PC-3 (cell line): ENCODE measurements around the gene AUTS2. TPM values are rescaled to one million over a fixed set of nuclear protein-coding genes. Genes with fewer than 3 reads are reported as not detected.

ENCODE experiments used
- ATAC-seq: fragments of 200-7000 bp; cut with Tn5 transposase; 2 replicates; pipeline ENCODE4 v1.9.1; 2020; ENCODE audit warnings: mild to moderate bottlenecking, moderate library complexity
- BruUV-seq: library from RNA; stranded (reverse); fragments of 400-500 nt; replicated peaks from 2 replicates; lab custom pipeline; 2021; lab: Mats Ljungman, UMichigan
- CTCF ChIA-PET: fragments of 300-600 bp; sonication (Branson Sonifier 250); formaldehyde crosslinking; loops from one replicate; lab custom pipeline; 2022; ENCODE audit warnings: antibody characterized with exemption; lab: Charles Lee
- POLR2A ChIA-PET: fragments of 300-600 bp; sonication (Branson Sonifier 250); formaldehyde crosslinking; loops from one replicate; lab custom pipeline; 2022; ENCODE audit warnings: antibody characterized with exemption; ENCODE audit not compliant: unreplicated experiment; lab: Charles Lee
- DNase-seq: peaks from one replicate; pipeline ENCODE4 v3.0.0-alpha.2; 2015
- H2AFZ ChIP-seq: fragments of 300-600 bp; sonication (generic); 2 replicates; pipeline ENCODE4 v1.6.0; 2016; ENCODE audit warnings: antibody characterized with exemption, low read length
- H3F3A ChIP-seq: fragments of 300-600 bp; sonication (generic); one replicate; pipeline ENCODE4 v1.6.0; 2017; ENCODE audit warnings: antibody characterized with exemption, low read length, control low read depth, mild to moderate bottlenecking; ENCODE audit not compliant: unreplicated experiment
- H3K27ac ChIP-seq: fragments of 300-600 bp; sonication (generic); 2 replicates; pipeline ENCODE4 v1.5.1; 2016; ENCODE audit warnings: mild to moderate bottlenecking, low read length
- H3K27me3 ChIP-seq: fragments of 300-600 bp; sonication (generic); 2 replicates; pipeline ENCODE4 v1.6.1; 2016; ENCODE audit warnings: low read length, mixed read lengths
- H3K36me3 ChIP-seq: fragments of 300-600 bp; sonication (generic); 2 replicates; pipeline ENCODE4 v1.6.1; 2016; ENCODE audit warnings: low read depth, mixed run types, low read length, mixed read lengths
- H3K4me1 ChIP-seq: fragments of 300-600 bp; sonication (generic); 2 replicates; pipeline ENCODE4 v1.5.1; 2016; ENCODE audit warnings: low read length; ENCODE audit not compliant: insufficient read depth
- H3K4me2 ChIP-seq: fragments of 300-600 bp; sonication (generic); 2 replicates; pipeline ENCODE4 v1.6.0; 2016; ENCODE audit warnings: low read length
- H3K4me3 ChIP-seq: fragments of 300-600 bp; sonication (generic); 2 replicates; pipeline ENCODE4 v1.5.1; 2016; ENCODE audit warnings: mild to moderate bottlenecking, low read length, mixed read lengths
- H3K79me2 ChIP-seq: fragments of 300-600 bp; sonication (generic); 2 replicates; pipeline ENCODE4 v1.6.1; 2017; ENCODE audit warnings: low read length, mixed read lengths
- H3K9ac ChIP-seq: fragments of 300-600 bp; sonication (generic); 2 replicates; pipeline ENCODE4 v1.6.0; 2016; ENCODE audit warnings: mild to moderate bottlenecking, low read length
- H3K9me2 ChIP-seq: fragments of 300-600 bp; sonication (generic); replicated peaks from 2 replicates; pipeline ENCODE4 v1.6.1; 2016; ENCODE audit warnings: mixed run types, low read length, mixed read lengths
- H3K9me3 ChIP-seq: fragments of 300-600 bp; sonication (generic); 2 replicates; pipeline ENCODE4 v1.6.1; 2016; ENCODE audit warnings: low read length, mixed read lengths
- H4K20me1 ChIP-seq: fragments of 300-600 bp; sonication (generic); 2 replicates; pipeline ENCODE4 v1.6.1; 2016; ENCODE audit warnings: low read length, mixed read lengths
- EZH2 ChIP-seq: fragments of 300-600 bp; sonication (generic); IDR thresholded peaks from one replicate; pipeline ENCODE4 v1.6.1; 2017; ENCODE audit warnings: antibody characterized with exemption, mild to moderate bottlenecking, low read length; ENCODE audit not compliant: unreplicated experiment
- EZH2phosphoT487 ChIP-seq: fragments of 300-600 bp; sonication (generic); IDR thresholded peaks from 2 replicates; pipeline ENCODE4 v1.6.1; 2018; ENCODE audit warnings: mild to moderate bottlenecking, antibody characterized with exemption, low read length, borderline replicate concordance
- intact Hi-C: fragments of 100-400 bp; cut with micrococcal nuclease; formaldehyde crosslinking; loops from 2 replicates; pipeline ENCODE4 v1.9.0; 2023
- total RNA-seq: library from RNA; depleted of rRNA; stranded (reverse); fragments of >200 nt; gene quantifications from 2 replicates; pipeline ENCODE4 v1.2.3, GENCODE V29; 2014
- TF ChIP-seq, protein P1 (sequence below): fragments of 300-600 bp; sonication (generic); conservative IDR thresholded peaks from 2 replicates; pipeline ENCODE4 v1.5.1; 2017; ENCODE audit warnings: antibody characterized with exemption, low read depth, mild to moderate bottlenecking, low read length

AUTS2 gene
- total RNA-seq, 1 experiment from 2014 or later: not detected

- H3K79me2 ChIP-seq: no peaks in the 10 kb centered on the region
- H3K4me3 ChIP-seq: no peak overlapping the region
- H3K27me3 ChIP-seq: no peaks in the 10 kb centered on the region
- ATAC-seq (no peak), DNase-seq (no peak)
- BruUV-seq: no TSS peak
- intact Hi-C loops: no loop called here
- POLR2A ChIA-PET: no interaction called here
- no peak overlapping the region for H3K4me2 ChIP-seq
- no peak overlapping the region for H3K27ac ChIP-seq
- no peak overlapping the region for H2AFZ ChIP-seq
- H3K36me3 ChIP-seq: no peaks in the 10 kb centered on the region
- TF ChIP-seq EZH2phosphoT487 (no peak), EZH2 (no peak)
- TF ChIP-seq, protein P1, sequence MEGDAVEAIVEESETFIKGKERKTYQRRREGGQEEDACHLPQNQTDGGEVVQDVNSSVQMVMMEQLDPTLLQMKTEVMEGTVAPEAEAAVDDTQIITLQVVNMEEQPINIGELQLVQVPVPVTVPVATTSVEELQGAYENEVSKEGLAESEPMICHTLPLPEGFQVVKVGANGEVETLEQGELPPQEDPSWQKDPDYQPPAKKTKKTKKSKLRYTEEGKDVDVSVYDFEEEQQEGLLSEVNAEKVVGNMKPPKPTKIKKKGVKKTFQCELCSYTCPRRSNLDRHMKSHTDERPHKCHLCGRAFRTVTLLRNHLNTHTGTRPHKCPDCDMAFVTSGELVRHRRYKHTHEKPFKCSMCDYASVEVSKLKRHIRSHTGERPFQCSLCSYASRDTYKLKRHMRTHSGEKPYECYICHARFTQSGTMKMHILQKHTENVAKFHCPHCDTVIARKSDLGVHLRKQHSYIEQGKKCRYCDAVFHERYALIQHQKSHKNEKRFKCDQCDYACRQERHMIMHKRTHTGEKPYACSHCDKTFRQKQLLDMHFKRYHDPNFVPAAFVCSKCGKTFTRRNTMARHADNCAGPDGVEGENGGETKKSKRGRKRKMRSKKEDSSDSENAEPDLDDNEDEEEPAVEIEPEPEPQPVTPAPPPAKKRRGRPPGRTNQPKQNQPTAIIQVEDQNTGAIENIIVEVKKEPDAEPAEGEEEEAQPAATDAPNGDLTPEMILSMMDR: no peak
- 0 out of 2 replicates have a peak, but pooled peaks cover 6% of the 10 kb centered on the region for H3K9me3 ChIP-seq
- no peaks in the 10 kb centered on the region for H3F3A ChIP-seq
- CTCF ChIA-PET: no interaction called here
- no peaks in the 10 kb centered on the region for H3K4me1 ChIP-seq
- no peak overlapping the region for H3K9ac ChIP-seq
- H4K20me1 ChIP-seq: no peaks in the 10 kb centered on the region
- no peaks in the 10 kb centered on the region for H3K9me2 ChIP-seq
These were observed 1154.5 kb downstream of the AUTS2 start for GRCh38 chr7:70752794-70753241.

DNA sequence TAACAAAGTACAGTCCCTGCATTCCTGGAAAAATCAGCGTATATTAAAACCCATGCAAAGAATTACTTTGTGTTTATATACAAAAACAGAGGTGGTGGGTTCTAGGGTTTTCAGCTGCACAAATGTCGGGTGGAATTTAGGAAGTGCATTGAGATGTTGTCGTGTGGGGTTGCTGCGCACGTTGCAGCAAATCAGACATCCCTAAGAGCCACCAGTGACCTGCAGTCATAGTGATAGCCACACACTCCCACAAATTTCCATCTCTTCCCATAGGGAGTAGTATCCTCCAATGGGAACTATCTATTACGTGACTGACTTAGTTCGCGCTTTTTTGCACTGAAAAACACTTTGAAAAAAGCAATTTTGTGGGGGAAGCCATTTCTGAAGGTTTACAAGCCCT is 1158.5 kb downstream of the AUTS2 start:
- H3K9ac ChIP-seq: no peak overlapping the region
- no peaks in the 10 kb centered on the region for H3K79me2 ChIP-seq
- BruUV-seq: no TSS peak
- H3F3A ChIP-seq: no peaks in the 10 kb centered on the region
- H3K4me2 ChIP-seq: no peak overlapping the region
- H3K9me3 ChIP-seq: 0 out of 2 replicates have a peak, but pooled peaks cover 6% of the 10 kb centered on the region
- no peak overlapping the region for H3K27ac ChIP-seq
- DNase-seq (no peak), ATAC-seq (no peak)
- no peaks in the 10 kb centered on the region for H3K4me1 ChIP-seq
- ChIA-PET POLR2A (no interaction called here), CTCF (no interaction called here)
- intact Hi-C loops: no loop called here
- no peaks in the 10 kb centered on the region for H3K36me3 ChIP-seq
- H4K20me1 ChIP-seq: no peaks in the 10 kb centered on the region
- H3K27me3 ChIP-seq: no peaks in the 10 kb centered on the region
- no peaks in the 10 kb centered on the region for H3K9me2 ChIP-seq
- H2AFZ ChIP-seq: no peak overlapping the region
- TF ChIP-seq, protein P1: no peak
- TF ChIP-seq EZH2 (no peak), EZH2phosphoT487 (no peak)
- no peak overlapping the region for H3K4me3 ChIP-seq

DNA sequence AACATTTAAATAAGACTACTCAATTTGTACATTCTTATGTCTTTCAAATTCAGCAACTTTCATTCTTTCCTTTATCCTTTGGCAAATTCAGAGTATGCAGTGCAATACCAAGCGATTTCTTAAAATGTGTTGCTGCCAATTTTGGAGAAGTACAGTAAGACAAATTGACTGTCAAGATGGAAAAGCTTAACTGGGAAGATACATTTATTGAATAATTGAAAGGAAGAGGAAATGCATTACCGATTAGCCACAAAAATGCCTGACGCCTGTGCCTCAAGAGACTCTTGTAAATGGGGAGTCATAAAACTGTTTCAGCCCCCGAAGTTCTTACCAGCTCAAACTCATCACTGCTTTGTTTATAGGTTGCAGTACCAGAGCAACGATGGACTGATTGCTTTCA is 1160.4 kb downstream of the AUTS2 start:
- no peaks in the 10 kb centered on the region for H3K9me2 ChIP-seq
- ATAC-seq (no peak), DNase-seq (no peak)
- no TSS peak for BruUV-seq
- H3K79me2 ChIP-seq: no peaks in the 10 kb centered on the region
- H3K36me3 ChIP-seq: no peaks in the 10 kb centered on the region
- intact Hi-C loops: no loop called here
- H3F3A ChIP-seq: no peaks in the 10 kb centered on the region
- H3K4me2 ChIP-seq: no peak overlapping the region
- no peaks in the 10 kb centered on the region for H4K20me1 ChIP-seq
- no peak overlapping the region for H3K4me3 ChIP-seq
- no peaks in the 10 kb centered on the region for H3K4me1 ChIP-seq
- POLR2A ChIA-PET: no interaction called here
- no peak overlapping the region for H3K9ac ChIP-seq
- H2AFZ ChIP-seq: no peak overlapping the region
- CTCF ChIA-PET: no interaction called here
- no peaks in the 10 kb centered on the region for H3K9me3 ChIP-seq
- H3K27ac ChIP-seq: no peak overlapping the region
- no peaks in the 10 kb centered on the region for H3K27me3 ChIP-seq
- TF ChIP-seq, protein P1: no peak
- no peak for TF ChIP-seq EZH2phosphoT487
- no peak for TF ChIP-seq EZH2
